ENCODE results near the gene SSTR4. TPM values are rescaled to one million over a fixed set of nuclear protein-coding genes. Genes with fewer than 3 reads are reported as not detected.
A peak's percentile ranks its signal among the peaks of the same experiment; 100 is the strongest.

The SSTR4 gene
- total and polyA plus RNA-seq, 2 of the 13 experiments (the other 11 are each of a cell fraction or from before 2014, with no cell fraction given): not detected

DNA sequence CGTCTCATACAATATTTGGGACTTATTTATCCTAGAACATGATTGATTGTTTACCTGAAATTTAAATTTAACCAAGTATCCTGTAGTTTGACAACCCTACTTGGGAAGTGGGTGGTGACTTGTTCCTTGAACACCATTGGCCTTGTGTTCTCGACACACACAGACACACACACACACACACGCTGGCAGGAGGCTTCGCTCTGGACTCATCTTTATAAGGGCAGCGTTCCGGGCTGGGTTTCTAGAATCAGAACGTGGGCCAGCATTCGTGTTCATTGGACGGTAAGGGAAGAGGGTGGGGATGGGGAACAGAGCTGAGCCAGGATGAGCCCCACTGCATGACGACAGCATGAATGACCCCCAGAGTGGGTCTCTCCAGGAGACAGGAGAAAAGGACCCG, 16.2 kb upstream of the SSTR4 start:
- no TSS peak for BruUV-seq (replicated peaks)
- Histone ChIP-seq H3K4me2 (ENCODE audit: low read depth, low read length) (no peak overlapping the region), H2AFZ (ENCODE audit: low read length) (no peak overlapping the region), H4K20me1 (ENCODE audit: insufficient read depth, low read length) (no peaks in the 10 kb centered on the region), H3K27me3 (ENCODE audit: control insufficient read depth in 1 of 2, insufficient read depth in 2 of 2, low read length in 2 of 2) (0 out of 5 replicates have a peak, but pooled peaks cover 0 to 1% of the 10 kb centered on the region in 2 experiments), H3K4me1 (ENCODE audit: insufficient read depth, low read length) (no peaks in the 10 kb centered on the region), H3K79me2 (ENCODE audit: insufficient read depth, low read length) (no peaks in the 10 kb centered on the region), H3K36me3 (replicated peaks in 1 of 2; ENCODE audit: control insufficient read depth in 1 of 2, insufficient read depth in 2 of 2, low read length in 2 of 2) (no peaks in the 10 kb centered on the region), H3K4me3 (replicated peaks in 1 of 3; ENCODE audit: insufficient read depth in 1 of 3, low read depth in 2 of 3, low read length in 3 of 3) (no peak overlapping the region), H3K9ac (ENCODE audit: insufficient read depth, low read depth, low read length) (no peak overlapping the region), H3K27ac (ENCODE audit: extremely low read length, insufficient read depth, low read length) (no peak overlapping the region), H3K9me3 (ENCODE audit: low read length) (no peaks in the 10 kb centered on the region)
- ChIA-PET CTCF (ENCODE audit: low intra/inter-chr PET ratio, low total read pairs) (no interaction called here), POLR2A (no interaction called here)
- intact Hi-C loops (cut with micrococcal nuclease; ENCODE audit: unreplicated experiment) (no loop called here), in situ Hi-C loops (cut with HindIII; ENCODE audit: extremely low pct_ligation_motif_present, low pct_unique_long_range_greater_than_20kb) (no loop called here)
- TF ChIP-seq ZFP37 (CRISPR knock-in tag; IDR thresholded peaks at IDR 0.05; ENCODE audit: borderline replicate concordance): no peak
- DNase-seq (ENCODE audit: low spot score) (no peak), FAIRE-seq (no peak), ATAC-seq (no peak)
- 24% methylated on average over 11 of the region's 11 CpGs for WGBS (ENCODE audit: low lambda C conversion rate)

DNA sequence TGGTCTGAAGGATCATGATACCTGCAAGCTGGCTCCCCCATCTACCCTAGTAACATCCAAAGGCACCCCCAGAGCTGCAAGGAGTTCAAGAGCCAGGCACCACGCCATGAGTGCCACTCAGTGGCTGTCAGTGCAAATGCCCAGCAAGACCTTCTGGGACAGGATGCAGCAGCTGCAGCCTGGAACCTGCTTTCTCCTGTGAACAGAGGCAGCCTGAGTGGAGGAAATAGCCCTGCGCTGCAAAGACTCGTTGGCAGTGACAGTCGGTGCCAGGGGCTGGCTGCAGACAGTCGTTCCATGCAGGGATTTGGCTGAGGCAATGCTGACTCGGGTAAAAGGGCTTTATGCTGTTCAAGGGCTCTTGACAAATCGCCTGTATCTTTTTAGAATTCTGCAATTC, 15.7 kb upstream of the SSTR4 start:
- Histone ChIP-seq H3K27me3 (ENCODE audit: control insufficient read depth in 1 of 2, insufficient read depth in 2 of 2, low read length in 2 of 2) (peaks cover 1 to 2% of the 10 kb centered on the region in 2 experiments; a peak in 1 of 5 replicates), H3K36me3 (replicated peaks in 1 of 2; ENCODE audit: control insufficient read depth in 1 of 2, insufficient read depth in 2 of 2, low read length in 2 of 2) (no peaks in the 10 kb centered on the region), H3K9me3 (ENCODE audit: low read length) (no peaks in the 10 kb centered on the region), H3K4me2 (ENCODE audit: low read depth, low read length) (no peak overlapping the region), H3K4me1 (ENCODE audit: insufficient read depth, low read length) (no peaks in the 10 kb centered on the region), H3K4me3 (replicated peaks in 1 of 3; ENCODE audit: insufficient read depth in 1 of 3, low read depth in 2 of 3, low read length in 3 of 3) (no peak overlapping the region), H2AFZ (ENCODE audit: low read length) (no peak overlapping the region), H3K79me2 (ENCODE audit: insufficient read depth, low read length) (no peaks in the 10 kb centered on the region), H3K9ac (ENCODE audit: insufficient read depth, low read depth, low read length) (no peak overlapping the region), H3K27ac (ENCODE audit: extremely low read length, insufficient read depth, low read length) (no peak overlapping the region), H4K20me1 (ENCODE audit: insufficient read depth, low read length) (no peaks in the 10 kb centered on the region)
- CTCF ChIA-PET (ENCODE audit: low intra/inter-chr PET ratio, low total read pairs): no interaction called here
- TF ChIP-seq, protein P1, sequence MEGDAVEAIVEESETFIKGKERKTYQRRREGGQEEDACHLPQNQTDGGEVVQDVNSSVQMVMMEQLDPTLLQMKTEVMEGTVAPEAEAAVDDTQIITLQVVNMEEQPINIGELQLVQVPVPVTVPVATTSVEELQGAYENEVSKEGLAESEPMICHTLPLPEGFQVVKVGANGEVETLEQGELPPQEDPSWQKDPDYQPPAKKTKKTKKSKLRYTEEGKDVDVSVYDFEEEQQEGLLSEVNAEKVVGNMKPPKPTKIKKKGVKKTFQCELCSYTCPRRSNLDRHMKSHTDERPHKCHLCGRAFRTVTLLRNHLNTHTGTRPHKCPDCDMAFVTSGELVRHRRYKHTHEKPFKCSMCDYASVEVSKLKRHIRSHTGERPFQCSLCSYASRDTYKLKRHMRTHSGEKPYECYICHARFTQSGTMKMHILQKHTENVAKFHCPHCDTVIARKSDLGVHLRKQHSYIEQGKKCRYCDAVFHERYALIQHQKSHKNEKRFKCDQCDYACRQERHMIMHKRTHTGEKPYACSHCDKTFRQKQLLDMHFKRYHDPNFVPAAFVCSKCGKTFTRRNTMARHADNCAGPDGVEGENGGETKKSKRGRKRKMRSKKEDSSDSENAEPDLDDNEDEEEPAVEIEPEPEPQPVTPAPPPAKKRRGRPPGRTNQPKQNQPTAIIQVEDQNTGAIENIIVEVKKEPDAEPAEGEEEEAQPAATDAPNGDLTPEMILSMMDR (CRISPR knock-in tag; IDR thresholded peaks at IDR 0.05): 0 out of 2 replicates have a peak, but pooled peaks have one; percentile 4
- no peak for TF ChIP-seq ZNF180 (CRISPR knock-in tag; IDR thresholded peaks at IDR 0.05; ENCODE audit: borderline replicate concordance, low read depth)
- TF ChIP-seq MAFK (conservative IDR thresholded peaks at IDR 0.05 in 1 of 2, IDR thresholded peaks at IDR 0.05 in 1 of 2; ENCODE audit: low read length in 2 of 2): peak; percentile 14 to 31; a peak in 2 of 4 replicates
- no TSS peak for BruUV-seq (replicated peaks)
- in situ Hi-C loops (cut with HindIII; ENCODE audit: extremely low pct_ligation_motif_present, low pct_unique_long_range_greater_than_20kb): no loop called here
- FAIRE-seq: no peak
- POLR2A ChIA-PET: no interaction called here
- 15% methylated on average over 7 of the region's 7 CpGs for WGBS (ENCODE audit: low lambda C conversion rate)
- no peak for DNase-seq (ENCODE audit: low spot score)
- intact Hi-C loops (cut with micrococcal nuclease; ENCODE audit: unreplicated experiment): no loop called here
- ATAC-seq: no peak

All from HepG2 (cell line).